SIG-M5 (cell line): Measurements from ENCODE around the gene CSHL1.
"Not testable (repeated sequence)": the region's sequence is repeated elsewhere in the genome, so short reads cannot be mapped to it uniquely, and the experiment has no call there.

ENCODE experiments used
- DNase-seq: peaks from one replicate; lab custom pipeline; 2025; lab: John Stamatoyannopoulos, UW

The CSHL1 gene

DNA sequence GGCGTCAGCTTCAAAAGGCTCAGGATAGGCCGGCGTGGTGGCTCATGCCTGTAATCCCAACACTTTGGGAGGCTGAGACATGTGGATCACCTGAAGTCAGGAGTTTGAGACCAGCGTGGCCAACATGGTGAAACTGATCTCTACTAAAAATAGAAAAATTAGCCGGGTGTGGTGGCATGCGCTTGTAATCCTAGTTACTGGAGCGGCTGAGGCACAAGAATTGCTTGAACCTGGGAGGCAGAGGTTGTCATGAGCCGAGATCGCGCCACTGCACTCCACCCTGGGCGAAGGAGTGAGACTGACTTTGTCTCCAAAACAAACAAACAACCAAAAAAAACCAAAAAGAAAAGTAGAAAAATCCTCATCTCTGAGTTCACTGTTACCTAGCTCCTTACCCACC lies 25.9 kb downstream of the CSHL1 start:
- not testable (repeated sequence) for DNase-seq

DNA sequence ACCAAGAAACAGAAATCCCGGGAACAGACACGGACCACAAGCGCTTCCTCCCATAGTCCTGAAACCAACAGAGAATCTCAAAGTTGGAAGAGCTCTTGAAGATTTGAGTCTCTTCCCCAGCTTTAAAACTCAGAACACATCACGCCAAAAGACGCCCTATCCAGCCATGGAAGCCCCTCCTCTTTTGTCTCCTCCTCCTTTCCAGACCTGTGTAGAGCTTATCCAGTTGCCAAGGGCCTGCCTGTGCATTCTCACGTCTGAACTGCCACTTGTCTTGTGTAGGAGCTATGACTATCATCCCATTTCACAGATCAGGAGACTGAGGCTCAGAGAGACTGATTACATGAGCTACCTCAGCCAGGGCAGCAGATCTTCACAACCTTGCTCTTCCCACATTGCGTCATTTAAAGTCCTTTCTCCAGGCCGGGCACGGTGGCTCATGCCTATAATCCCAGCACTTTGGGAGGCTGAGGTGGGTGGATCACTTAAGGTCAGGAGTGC lies 28.4 kb downstream of the CSHL1 start:
- DNase-seq, result not testable (repeated sequence)

- DNase-seq, result no peak
Measured at GRCh38 chr17:63881935-63882601, 29.0 kb downstream of the CSHL1 start, which contains the start of gene GH2. Gene GH2, minus strand, starts transcription at chr17:63881944. Its CDS starts 143 bp downstream, at chr17:63881801.

DNA sequence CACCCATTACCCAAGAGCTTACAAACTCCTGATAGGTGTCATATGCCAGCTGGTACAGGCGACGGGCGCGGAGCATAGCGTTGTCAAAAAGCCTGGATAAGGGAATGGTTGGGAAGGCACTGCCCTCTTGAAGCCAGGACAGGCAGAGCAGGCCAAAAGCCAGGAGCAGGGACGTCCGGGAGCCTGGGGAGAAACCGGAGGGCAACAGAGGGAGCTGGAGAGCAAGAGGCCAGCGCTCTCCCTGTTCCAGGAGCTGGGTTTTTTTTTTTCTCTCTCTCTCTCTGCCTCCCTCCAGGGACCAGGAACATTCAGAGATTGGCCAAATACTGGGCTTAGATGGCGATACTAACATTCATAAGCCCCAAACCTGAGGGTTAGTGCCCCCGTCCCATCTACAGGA lies 29.7 kb downstream of the CSHL1 start:
- DNase-seq, result not testable (repeated sequence)

GRCh38 chr17:63880706-63881105 lies 30.4 kb downstream of the CSHL1 start:
- DNase-seq, result no peak

DNA sequence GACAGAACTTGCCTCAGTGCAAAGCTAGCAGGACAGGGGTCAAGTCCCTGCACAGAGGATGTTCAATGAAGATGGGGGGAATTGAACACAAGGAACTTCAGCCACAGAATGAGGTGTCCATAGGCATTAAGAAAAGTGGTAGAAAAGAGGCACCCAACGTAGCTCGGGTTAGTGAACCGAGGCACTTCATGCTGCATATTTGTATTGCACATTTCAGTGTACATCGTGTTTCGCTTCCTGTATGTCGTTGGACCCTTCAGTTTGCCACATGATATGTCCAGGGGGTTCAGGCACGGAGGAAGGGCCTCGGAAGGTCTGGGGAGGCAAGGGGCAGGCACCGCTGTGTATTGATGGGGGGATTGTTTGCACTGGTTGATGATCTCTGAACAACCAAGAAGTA lies 32.6 kb downstream of the CSHL1 start:
- not testable (repeated sequence) for DNase-seq

- DNase-seq, result not testable (repeated sequence)
Measured at GRCh38 chr17:63874693-63875092, 36.4 kb downstream of the CSHL1 start.

- DNase-seq, result not testable (repeated sequence)
Measured at GRCh38 chr17:63874061-63874626, 36.9 kb downstream of the CSHL1 start.

DNA sequence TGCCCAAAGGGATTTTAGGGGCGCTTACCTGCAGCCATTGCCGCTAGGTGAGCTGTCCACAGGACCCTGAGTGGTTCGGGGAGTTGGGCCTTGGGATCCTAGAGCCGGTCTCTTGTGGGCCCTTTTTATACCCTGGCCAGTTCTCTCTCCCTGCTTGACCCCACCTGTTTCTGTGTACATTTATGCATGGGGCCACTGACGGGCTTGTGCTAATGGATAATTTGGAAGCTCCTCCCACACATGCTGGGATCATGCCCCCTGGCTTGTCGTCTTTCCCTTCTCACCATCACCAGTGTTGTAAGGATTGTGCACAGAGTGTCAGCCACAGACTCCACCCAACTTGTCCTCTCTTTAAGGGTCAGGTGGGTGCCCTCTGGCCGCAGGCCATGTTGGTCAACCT lies 37.5 kb downstream of the CSHL1 start, which contains the start of gene CSH2:
Gene CSH2 (minus strand): TSS at position 101 of the 400 bp plus-strand sequence. CDS start 63 bp downstream, at position 38.
- DNase-seq, result not testable (repeated sequence)

- DNase-seq, result not testable (repeated sequence)
Measured at GRCh38 chr17:63871646-63872365, 39.3 kb downstream of the CSHL1 start.

- not testable (repeated sequence) for DNase-seq
Measured at GRCh38 chr17:63870292-63870665, 40.8 kb downstream of the CSHL1 start.

DNA sequence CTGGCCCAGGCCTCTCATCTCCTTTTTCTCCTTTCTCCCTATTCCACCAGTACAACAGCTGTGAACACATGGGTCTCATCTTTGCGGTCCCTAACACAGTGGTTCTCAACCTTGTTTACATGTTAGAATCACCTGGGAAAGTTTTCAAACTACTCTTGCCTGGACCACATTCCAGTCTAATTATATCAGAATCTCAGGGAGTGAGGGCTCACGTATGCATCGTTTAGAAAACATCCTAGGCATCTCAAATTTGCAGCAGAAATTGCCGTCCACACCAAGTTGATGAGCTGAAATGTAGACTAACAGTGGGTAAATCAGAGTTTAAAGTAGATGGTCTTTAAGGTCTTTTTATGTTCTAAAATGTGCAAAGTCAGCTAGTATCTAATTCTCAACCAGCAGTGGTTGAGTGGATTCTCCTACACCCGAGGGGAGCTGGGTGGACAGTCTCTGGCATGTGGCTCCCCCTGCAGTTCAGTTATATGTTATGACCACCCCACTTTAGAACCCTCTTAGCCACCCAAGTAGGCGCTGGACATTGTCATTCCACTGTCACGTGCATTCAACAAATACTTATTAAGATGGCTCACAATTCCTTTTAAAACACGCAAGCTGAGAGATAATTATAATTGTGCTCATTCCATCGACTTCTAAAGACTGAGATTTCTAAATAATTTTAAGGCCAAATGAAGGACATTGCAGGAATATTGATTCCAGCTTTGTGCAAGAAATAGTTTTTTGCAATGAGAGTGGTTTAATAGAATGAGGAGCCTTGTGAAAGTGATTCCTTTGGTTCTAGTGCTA lies 41.4 kb downstream of the CSHL1 start:
- not testable (repeated sequence) for DNase-seq

- not testable (repeated sequence) for DNase-seq
Measured at GRCh38 chr17:63866625-63867024, 44.4 kb downstream of the CSHL1 start.
